22Rv1 (cell line): ENCODE results near the gene POR.

Experiments used
- ZFX ChIP-seq: fragments of 450-650 bp; IDR thresholded peaks from 2 replicates; pipeline ENCODE4 v1.6.1; 2017; ENCODE audit warnings: antibody characterized with exemption, borderline replicate concordance
- TF ChIP-seq, protein P1 (sequence below): fragments of 450-650 bp; IDR thresholded peaks from 2 replicates; pipeline ENCODE4 v1.5.1; 2017; ENCODE audit warnings: mild to moderate bottlenecking

DNA sequence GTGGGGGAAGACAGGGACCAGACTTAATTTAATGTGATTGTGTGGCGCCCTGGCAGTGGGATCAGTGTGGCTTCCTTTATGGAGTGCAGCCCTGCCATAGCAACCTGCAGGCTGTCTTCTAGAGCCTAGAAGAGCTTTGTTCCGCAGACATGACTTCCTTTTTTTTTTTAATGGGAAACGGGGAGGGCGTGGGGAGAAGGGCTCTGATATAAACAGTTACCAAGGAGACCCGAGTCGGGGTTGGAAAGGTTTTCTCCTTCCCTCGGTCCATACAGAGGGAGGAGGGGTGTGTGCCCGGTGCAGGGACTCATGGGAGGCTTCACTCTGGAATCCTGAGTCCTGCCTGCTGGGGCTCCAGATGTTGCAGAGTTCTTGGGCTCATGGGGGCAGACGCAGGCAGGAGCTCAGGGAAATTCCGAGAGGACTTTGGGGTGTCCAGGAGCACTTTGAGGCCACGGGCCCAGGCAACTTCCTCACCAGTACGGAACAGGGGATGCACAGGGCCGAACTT, 52.6 kb downstream of the POR start:
- TF ChIP-seq, protein P1, sequence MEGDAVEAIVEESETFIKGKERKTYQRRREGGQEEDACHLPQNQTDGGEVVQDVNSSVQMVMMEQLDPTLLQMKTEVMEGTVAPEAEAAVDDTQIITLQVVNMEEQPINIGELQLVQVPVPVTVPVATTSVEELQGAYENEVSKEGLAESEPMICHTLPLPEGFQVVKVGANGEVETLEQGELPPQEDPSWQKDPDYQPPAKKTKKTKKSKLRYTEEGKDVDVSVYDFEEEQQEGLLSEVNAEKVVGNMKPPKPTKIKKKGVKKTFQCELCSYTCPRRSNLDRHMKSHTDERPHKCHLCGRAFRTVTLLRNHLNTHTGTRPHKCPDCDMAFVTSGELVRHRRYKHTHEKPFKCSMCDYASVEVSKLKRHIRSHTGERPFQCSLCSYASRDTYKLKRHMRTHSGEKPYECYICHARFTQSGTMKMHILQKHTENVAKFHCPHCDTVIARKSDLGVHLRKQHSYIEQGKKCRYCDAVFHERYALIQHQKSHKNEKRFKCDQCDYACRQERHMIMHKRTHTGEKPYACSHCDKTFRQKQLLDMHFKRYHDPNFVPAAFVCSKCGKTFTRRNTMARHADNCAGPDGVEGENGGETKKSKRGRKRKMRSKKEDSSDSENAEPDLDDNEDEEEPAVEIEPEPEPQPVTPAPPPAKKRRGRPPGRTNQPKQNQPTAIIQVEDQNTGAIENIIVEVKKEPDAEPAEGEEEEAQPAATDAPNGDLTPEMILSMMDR: no peak
- no peak for TF ChIP-seq ZFX
